Stimulated activated CD4-positive, alpha-beta T cell treated with anti-CD3 and anti-CD28 coated beads, TNF-alpha, amount 100 ng/mL, for 48 hours (primary cell): ENCODE results near the gene SEPSECS.

Experiments
- DNase-seq, 3 donors: peaks; one replicate each; pipeline ENCODE4 v3.0.0-alpha.2; 2020; ENCODE audit warnings: low read depth in 3 of 3

The SEPSECS gene

GRCh38 chr4:25155947-25156346 is 4.3 kb downstream of the SEPSECS start:
- no peak for DNase-seq

GRCh38 chr4:25154594-25155265 is 5.5 kb downstream of the SEPSECS start:
- DNase-seq, result no peak

GRCh38 chr4:25146076-25146475 is 14.2 kb downstream of the SEPSECS start:
- no peak for DNase-seq

GRCh38 chr4:25144870-25145481 is 15.3 kb downstream of the SEPSECS start:
- DNase-seq, result no peak

GRCh38 chr4:25142468-25142867 is 17.8 kb downstream of the SEPSECS start:
- no peak for DNase-seq

GRCh38 chr4:25141592-25141991 is 18.7 kb downstream of the SEPSECS start:
- DNase-seq, result no peak

- DNase-seq, result no peak
These were observed 27.1 kb downstream of the SEPSECS start for GRCh38 chr4:25133132-25133531.

GRCh38 chr4:25131926-25132325 is 28.3 kb downstream of the SEPSECS start:
- no peak for DNase-seq

- DNase-seq, result no peak
These were observed 28.9 kb downstream of the SEPSECS start for GRCh38 chr4:25131381-25131780.

- no peak for DNase-seq
These were observed 30.3 kb downstream of the SEPSECS start for GRCh38 chr4:25129917-25130316.

- no peak for DNase-seq
These were observed 31.6 kb downstream of the SEPSECS start for GRCh38 chr4:25128671-25129070.

- no peak for DNase-seq
These were observed 37.0 kb downstream of the SEPSECS start for GRCh38 chr4:25123236-25123635.

- no peak for DNase-seq
These were observed 39.9 kb downstream of the SEPSECS start for GRCh38 chr4:25120146-25120940.

GRCh38 chr4:25117716-25118472 is 42.4 kb downstream of the SEPSECS start:
- no peak for DNase-seq

GRCh38 chr4:25117274-25117673 is 43.0 kb downstream of the SEPSECS start:
- no peak for DNase-seq

- DNase-seq, result no peak
These were observed 46.0 kb downstream of the SEPSECS start for GRCh38 chr4:25113915-25114904.

GRCh38 chr4:25112995-25113380 is 47.3 kb downstream of the SEPSECS start:
- no peak for DNase-seq

GRCh38 chr4:25112366-25112994 is 47.8 kb downstream of the SEPSECS start:
- no peak for DNase-seq

GRCh38 chr4:25111648-25112196 is 48.5 kb downstream of the SEPSECS start:
- DNase-seq, result no peak
